Activated naive CD4-positive, alpha-beta T cell treated with anti-CD3 and anti-CD28 coated beads for 36 hours (primary cell): ENCODE results near the gene PARP12. TPM values are rescaled to one million over a fixed set of nuclear protein-coding genes. Genes with fewer than 3 reads are reported as not detected.

Source experiments
- CTCF ChIA-PET: fragments of 350-600 bp; sonication (Branson Sonifier 250); formaldehyde crosslinking; loops from one replicate; lab custom pipeline; 2021; ENCODE audit warnings: antibody characterized with exemption; lab: Charles Lee
- DNase-seq: peaks from one replicate; pipeline ENCODE4 v3.0.0-alpha.2; 2020
- H3K27ac Mint-ChIP-seq: one replicate; pipeline ENCODE4 v1.8.0; 2021; ENCODE audit warnings: mild to moderate bottlenecking, mixed read lengths
- H3K27me3 Mint-ChIP-seq: one replicate; pipeline ENCODE4 v1.8.0; 2021; ENCODE audit warnings: low read depth, mixed read lengths
- H3K36me3 Mint-ChIP-seq: one replicate; pipeline ENCODE4 v1.8.0; 2021; ENCODE audit warnings: low read depth, mixed read lengths
- H3K4me1 Mint-ChIP-seq: one replicate; pipeline ENCODE4 v1.8.0; 2021; ENCODE audit warnings: low read depth, mixed read lengths
- H3K4me3 Mint-ChIP-seq: one replicate; pipeline ENCODE4 v1.8.0; 2021; ENCODE audit warnings: mild to moderate bottlenecking, moderate library complexity, mixed read lengths
- H3K9me3 Mint-ChIP-seq: one replicate; pipeline ENCODE4 v1.8.0; 2021; ENCODE audit warnings: mixed read lengths
- intact Hi-C: fragments of 100-400 bp; cut with micrococcal nuclease; formaldehyde crosslinking; loops from one replicate; pipeline ENCODE4 v1.15.1; 2023
- total RNA-seq, 2 experiments: library from RNA; stranded (reverse); gene quantifications; one replicate each; pipeline ENCODE4 v1.2.3, GENCODE V29; 2021

The PARP12 gene
- total RNA-seq, 2 experiments from 2014 or later: 25.2 to 25.3 TPM

- Mint-ChIP-seq H3K4me1 (peaks cover 3% of the 10 kb centered on the region), H3K27ac (no peak overlapping the region), H3K36me3 (no peaks in the 10 kb centered on the region), H3K4me3 (no peak overlapping the region), H3K27me3 (no peaks in the 10 kb centered on the region), H3K9me3 (peaks cover 3% of the 10 kb centered on the region)
- DNase-seq: no peak
- CTCF ChIA-PET: no interaction called here
- intact Hi-C loops: no loop called here
Observed at GRCh38 chr7:140074780-140075179, 12.0 kb upstream of the PARP12 start.

GRCh38 chr7:140070546-140070945 is 7.8 kb upstream of the PARP12 start:
- DNase-seq: no peak
- Mint-ChIP-seq H3K4me3 (no peak overlapping the region), H3K27ac (no peak overlapping the region), H3K4me1 (peaks cover 8% of the 10 kb centered on the region), H3K9me3 (peaks cover 25% of the 10 kb centered on the region), H3K36me3 (peaks cover 7% of the 10 kb centered on the region), H3K27me3 (no peaks in the 10 kb centered on the region)
- CTCF ChIA-PET: interaction anchor here (0.7 to 1.6 kb wide), 2 partner anchors 9 to 298 kb away, joined by 3 to 5 read pairs; no protein-coding TSS in a partner anchor
- intact Hi-C loops: no loop called here

- intact Hi-C loops: no loop called here
- H3K4me1 Mint-ChIP-seq: peaks cover 8% of the 10 kb centered on the region
Observed at GRCh38 chr7:140069298-140069949, 6.7 kb upstream of the PARP12 start.

GRCh38 chr7:140068033-140068432 is 5.3 kb upstream of the PARP12 start:
- peaks cover 7% of the 10 kb centered on the region for H3K36me3 Mint-ChIP-seq
- CTCF ChIA-PET: no interaction called here
- peaks cover 25% of the 10 kb centered on the region for H3K9me3 Mint-ChIP-seq
- no peak for DNase-seq
- peaks cover 8% of the 10 kb centered on the region for H3K4me1 Mint-ChIP-seq
- no peak overlapping the region for H3K4me3 Mint-ChIP-seq
- no peak overlapping the region for H3K27ac Mint-ChIP-seq
- no peaks in the 10 kb centered on the region for H3K27me3 Mint-ChIP-seq
- intact Hi-C loops: no loop called here

More at GRCh38 chr7:140069298-140069949, 6.7 kb upstream of the PARP12 start:
- Mint-ChIP-seq H3K4me3 (no peak overlapping the region), H3K27ac (no peak overlapping the region), H3K36me3 (peaks cover 7% of the 10 kb centered on the region), H3K27me3 (no peaks in the 10 kb centered on the region), H3K9me3 (peaks cover 25% of the 10 kb centered on the region)
- DNase-seq: no peak
- CTCF ChIA-PET: interaction anchor here (0.6 to 1.6 kb wide), 4 partner anchors 10 to 164 kb away, joined by 3 to 5 read pairs (median 4); no protein-coding TSS in a partner anchor

GRCh38 chr7:140067052-140067451 is 4.3 kb upstream of the PARP12 start:
- intact Hi-C loops: no loop called here
- Mint-ChIP-seq H3K4me1 (peaks cover 8% of the 10 kb centered on the region), H3K9me3 (peaks cover 25% of the 10 kb centered on the region), H3K27ac (no peak overlapping the region), H3K4me3 (no peak overlapping the region), H3K36me3 (peaks cover 7% of the 10 kb centered on the region), H3K27me3 (no peaks in the 10 kb centered on the region)
- CTCF ChIA-PET: no interaction called here
- no peak for DNase-seq

GRCh38 chr7:140062118-140062527 is 628 bp downstream of the PARP12 start:
- Mint-ChIP-seq H3K9me3 (peaks cover 15% of the 10 kb centered on the region), H3K27me3 (no peaks in the 10 kb centered on the region), H3K27ac (no peak overlapping the region), H3K4me3 (peak overlapping the region; percentile 81), H3K4me1 (peaks cover 35% of the 10 kb centered on the region), H3K36me3 (peaks cover 7% of the 10 kb centered on the region)
- DNase-seq: peak; percentile 43
- intact Hi-C loops: loop anchor here (1.0 to 5.0 kb wide), 5 partner anchors 113 to 415 kb away; partner anchors contain the start of gene RAB19
- CTCF ChIA-PET: interaction anchor here (1.4 kb wide), 1 partner anchor 265 kb away, joined by 3 read pairs; no protein-coding TSS in a partner anchor

GRCh38 chr7:140061607-140061930 is 1.2 kb downstream of the PARP12 start:
- Mint-ChIP-seq H3K4me1 (peaks cover 35% of the 10 kb centered on the region), H3K4me3 (peak overlapping the region; percentile 81), H3K9me3 (peaks cover 9% of the 10 kb centered on the region), H3K27me3 (no peaks in the 10 kb centered on the region), H3K36me3 (peaks cover 3% of the 10 kb centered on the region), H3K27ac (no peak overlapping the region)
- CTCF ChIA-PET: interaction anchor here (0.7 kb wide), 1 partner anchor 33 kb away, joined by 3 read pairs; no protein-coding TSS in a partner anchor
- intact Hi-C loops: loop anchor here (5.0 kb wide), 3 partner anchors 266 to 341 kb away; partner anchors contain the start of gene RAB19
- no peak for DNase-seq

- CTCF ChIA-PET: interaction anchor here (0.6 to 1.6 kb wide), 3 partner anchors 32 to 114 kb away, joined by 3 to 4 read pairs (median 4); no protein-coding TSS in a partner anchor
- peaks cover 35% of the 10 kb centered on the region for H3K4me1 Mint-ChIP-seq
- DNase-seq: no peak
Observed at GRCh38 chr7:140060788-140061606, 1.8 kb downstream of the PARP12 start.

GRCh38 chr7:140060243-140060630 is 2.5 kb downstream of the PARP12 start:
- intact Hi-C loops: loop anchor here (5.0 kb wide), 3 partner anchors 267 to 342 kb away; partner anchors contain the start of gene RAB19
- H3K27me3 Mint-ChIP-seq: no peaks in the 10 kb centered on the region

More at GRCh38 chr7:140060788-140061606, 1.8 kb downstream of the PARP12 start:
- peak overlapping the region; percentile 19 for H3K27ac Mint-ChIP-seq
- peaks cover 3% of the 10 kb centered on the region for H3K36me3 Mint-ChIP-seq
- intact Hi-C loops: loop anchor here (5.0 kb wide), 3 partner anchors 266 to 341 kb away; partner anchors contain the start of gene RAB19
- peaks cover 4% of the 10 kb centered on the region for H3K9me3 Mint-ChIP-seq
- H3K27me3 Mint-ChIP-seq: no peaks in the 10 kb centered on the region
- H3K4me3 Mint-ChIP-seq: peak overlapping the region; percentile 81

GRCh38 chr7:140059273-140060242 is 3.2 kb downstream of the PARP12 start:
- intact Hi-C loops: loop anchor here (5.0 kb wide), 3 partner anchors 268 to 343 kb away; partner anchors contain the start of gene RAB19
- H3K4me3 Mint-ChIP-seq: peak overlapping the region; percentile 31
- peak overlapping the region; percentile 25 for H3K27ac Mint-ChIP-seq
- peaks cover 38% of the 10 kb centered on the region for H3K4me1 Mint-ChIP-seq
- H3K9me3 Mint-ChIP-seq: no peaks in the 10 kb centered on the region
- peaks cover 4% of the 10 kb centered on the region for H3K36me3 Mint-ChIP-seq
- CTCF ChIA-PET: interaction anchor here (0.7 to 1.6 kb wide), 2 partner anchors 58 to 180 kb away, joined by 4 read pairs; no protein-coding TSS in a partner anchor
- peak; percentile 65 for DNase-seq
- no peaks in the 10 kb centered on the region for H3K27me3 Mint-ChIP-seq

More at GRCh38 chr7:140060243-140060630, 2.5 kb downstream of the PARP12 start:
- Mint-ChIP-seq H3K27ac (no peak overlapping the region), H3K4me3 (no peak overlapping the region), H3K9me3 (no peaks in the 10 kb centered on the region), H3K36me3 (peaks cover 3% of the 10 kb centered on the region), H3K4me1 (peaks cover 35% of the 10 kb centered on the region)
- CTCF ChIA-PET: interaction anchor here (0.6 to 1.6 kb wide), 2 partner anchors 58 to 114 kb away, joined by 4 read pairs; no protein-coding TSS in a partner anchor
- DNase-seq: no peak

- H3K4me3 Mint-ChIP-seq: no peak overlapping the region
- DNase-seq: no peak
- no peak overlapping the region for H3K27ac Mint-ChIP-seq
- intact Hi-C loops: no loop called here
- H3K36me3 Mint-ChIP-seq: peaks cover 4% of the 10 kb centered on the region
- CTCF ChIA-PET: no interaction called here
- H3K9me3 Mint-ChIP-seq: no peaks in the 10 kb centered on the region
- no peaks in the 10 kb centered on the region for H3K27me3 Mint-ChIP-seq
- peaks cover 48% of the 10 kb centered on the region for H3K4me1 Mint-ChIP-seq
Observed at GRCh38 chr7:140058517-140058916, 4.2 kb downstream of the PARP12 start.
